GM12891 (cell line): ENCODE results near the gene NEDD4.
"Not testable (repeated sequence)": the region's sequence is repeated elsewhere in the genome, so short reads cannot be mapped to it uniquely, and the experiment has no call there.

Source experiments
- DNase-seq: peaks from one replicate; pipeline ENCODE4 v3.0.0; 2011; ENCODE audit warnings: low spot score; ENCODE audit not compliant: insufficient read length
- FAIRE-seq: peaks from 2 replicates; lab custom pipeline; 2011; peaks lifted over from hg19 to GRCh38; lab: Jason Lieb, UNC
- PAX5 ChIP-seq: IDR thresholded peaks from 2 replicates; pipeline ENCODE4 v1.6.1; 2011; ENCODE audit warnings: low read length, moderate library complexity, mild to moderate bottlenecking; ENCODE audit not compliant: insufficient read depth, severe bottlenecking
- POLR2A ChIP-seq: IDR thresholded peaks from 2 replicates; pipeline ENCODE4 v1.6.1; 2011; ENCODE audit warnings: low read depth, low read length, control low read depth
- POLR2AphosphoS5 ChIP-seq: IDR thresholded peaks from 2 replicates; pipeline ENCODE4 v1.6.1; 2011; ENCODE audit warnings: low read depth, low read length, control low read depth
- POU2F2 ChIP-seq: IDR thresholded peaks from 2 replicates; pipeline ENCODE4 v1.6.1; 2011; ENCODE audit warnings: low read depth, mild to moderate bottlenecking, control low read depth, low read length, moderate library complexity
- SPI1 ChIP-seq: IDR thresholded peaks from 2 replicates; pipeline ENCODE4 v1.6.1; 2011; ENCODE audit warnings: low read depth, low read length, control low read depth
- TAF1 ChIP-seq: IDR thresholded peaks from 2 replicates; pipeline ENCODE4 v1.6.1; 2011; ENCODE audit warnings: low read depth, low read length, control low read depth

Gene NEDD4

GRCh38 chr15:56032373-56032772 is 39.0 kb upstream of the NEDD4 start:
- FAIRE-seq (no peak), DNase-seq (no peak)
- TF ChIP-seq POU2F2 (no peak), TAF1 (no peak), SPI1 (no peak), POLR2AphosphoS5 (no peak), PAX5 (no peak), POLR2A (no peak)

GRCh38 chr15:56031836-56032235 is 38.4 kb upstream of the NEDD4 start:
- no peak for FAIRE-seq
- DNase-seq = no peak
- TF ChIP-seq POLR2AphosphoS5 (no peak), POU2F2 (no peak), TAF1 (no peak), SPI1 (no peak), POLR2A (no peak), PAX5 (no peak)

GRCh38 chr15:56031402-56031801 is 38.0 kb upstream of the NEDD4 start:
- FAIRE-seq (no peak), DNase-seq (no peak)
- TF ChIP-seq POU2F2 (no peak), PAX5 (no peak), SPI1 (no peak), TAF1 (no peak), POLR2AphosphoS5 (no peak), POLR2A (no peak)

- DNase-seq (no peak), FAIRE-seq (no peak)
- TF ChIP-seq PAX5 = no peak
Observed at GRCh38 chr15:56028430-56028829, 35.0 kb upstream of the NEDD4 start.

GRCh38 chr15:56023160-56023559 is 29.7 kb upstream of the NEDD4 start:
- not testable (repeated sequence) for FAIRE-seq, DNase-seq

GRCh38 chr15:56019819-56020486 is 26.5 kb upstream of the NEDD4 start:
- DNase-seq = no peak
- TF ChIP-seq POLR2A = no peak
- FAIRE-seq = no peak

GRCh38 chr15:56019060-56019793 is 25.8 kb upstream of the NEDD4 start:
- TF ChIP-seq PAX5 = no peak
- no peak for TF ChIP-seq POLR2A
- TF ChIP-seq POLR2AphosphoS5 = no peak
- no peak for TF ChIP-seq SPI1
- TF ChIP-seq TAF1 = no peak
- TF ChIP-seq POU2F2 = no peak
- FAIRE-seq = no peak
- no peak for DNase-seq

GRCh38 chr15:56017920-56018319 is 24.5 kb upstream of the NEDD4 start:
- DNase-seq (no peak), FAIRE-seq (no peak)
- TF ChIP-seq POU2F2 (no peak), POLR2A (no peak), SPI1 (no peak), POLR2AphosphoS5 (no peak), TAF1 (no peak), PAX5 (no peak)

- TF ChIP-seq PAX5 (no peak), POLR2AphosphoS5 (no peak), SPI1 (no peak), POLR2A (no peak), POU2F2 (no peak), TAF1 (no peak)
- FAIRE-seq (no peak), DNase-seq (no peak)
Observed at GRCh38 chr15:56017511-56017910, 24.1 kb upstream of the NEDD4 start.

GRCh38 chr15:56016281-56016680 is 22.9 kb upstream of the NEDD4 start:
- no peak for DNase-seq

More at GRCh38 chr15:56016281-56016680, 22.9 kb upstream of the NEDD4 start:
- no peak for FAIRE-seq
- TF ChIP-seq PAX5 = no peak
- no peak for TF ChIP-seq TAF1
- no peak for TF ChIP-seq POU2F2
- TF ChIP-seq SPI1 = no peak
- no peak for TF ChIP-seq POLR2AphosphoS5
- TF ChIP-seq POLR2A = no peak
